ENCODE measurements around the gene FILIP1L.

Gene FILIP1L

GRCh38 chr3:100114413-100115030 lies at the start of gene FILIP1L:
FILIP1L (minus strand) TSS chr3:100114501.
- DNase-seq (ENCODE audit: low read depth): no peak

- DNase-seq (ENCODE audit: low read depth): no peak
Measured at GRCh38 chr3:100163787-100164186, 49.5 kb upstream of the FILIP1L start.

- no peak for DNase-seq (ENCODE audit: low read depth)
Measured at GRCh38 chr3:100160521-100160920, 46.2 kb upstream of the FILIP1L start.

DNA sequence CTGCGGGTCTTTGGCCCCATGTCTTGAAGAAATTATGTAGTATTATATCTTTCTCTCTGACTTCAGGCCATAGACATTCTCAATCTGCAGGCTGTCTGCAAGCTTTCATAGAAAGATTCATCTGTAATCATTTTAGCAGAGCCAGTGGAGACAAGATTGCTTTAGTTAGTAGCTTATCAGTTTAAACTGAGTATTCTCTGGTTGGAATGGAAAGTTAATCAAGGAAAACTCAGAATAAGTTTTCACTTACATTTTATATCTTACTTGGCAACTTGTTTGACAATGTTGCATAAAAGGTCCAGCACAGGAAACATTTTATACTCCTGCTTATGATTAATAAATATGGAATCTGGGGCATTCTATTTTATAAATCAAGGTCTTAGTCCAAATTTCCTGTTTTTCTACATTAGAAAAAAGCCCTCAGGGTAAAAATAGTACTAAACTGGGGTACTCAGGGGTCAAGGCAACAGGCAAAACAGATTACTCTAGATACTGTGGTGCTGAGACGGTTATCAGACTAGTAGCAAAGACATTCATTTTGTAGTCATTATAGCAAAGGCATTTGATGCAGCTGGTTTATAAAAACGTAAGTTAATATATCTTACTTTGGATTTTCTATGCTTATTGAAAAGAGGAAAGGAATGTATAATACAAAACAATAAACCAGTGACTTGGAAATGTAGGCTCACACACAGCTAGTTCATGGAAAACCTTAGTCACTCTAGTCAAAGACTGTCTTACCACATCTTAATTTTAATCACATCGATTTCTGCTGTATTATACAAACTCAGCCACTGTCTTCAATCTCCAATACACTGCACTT lies 45.2 kb upstream of the FILIP1L start:
- DNase-seq (ENCODE audit: low read depth): no peak

DNA sequence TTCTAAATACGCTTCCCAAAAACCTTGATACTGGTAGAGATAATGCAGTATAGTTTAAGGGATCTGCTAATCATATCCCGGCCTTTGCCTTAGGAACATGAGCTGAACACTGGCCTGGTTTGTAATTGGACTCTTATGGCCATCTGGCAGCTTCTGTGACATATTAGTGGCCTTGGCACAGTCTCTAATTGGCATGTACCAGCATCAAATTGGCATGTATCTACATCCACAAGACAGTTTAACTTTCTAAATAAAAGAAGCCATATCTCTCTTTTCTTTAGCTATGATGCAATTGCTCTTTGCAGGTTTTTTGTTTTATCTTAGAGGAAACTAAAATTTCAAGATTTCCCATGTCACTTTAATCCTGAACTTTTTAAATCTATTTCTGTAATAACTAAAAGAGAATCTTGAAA lies 44.6 kb upstream of the FILIP1L start:
- DNase-seq (ENCODE audit: low read depth): no peak

- DNase-seq (ENCODE audit: low read depth): no peak
Measured at GRCh38 chr3:100157685-100158084, 43.4 kb upstream of the FILIP1L start.

- no peak for DNase-seq (ENCODE audit: low read depth)
Measured at GRCh38 chr3:100155590-100155989, 41.3 kb upstream of the FILIP1L start.

DNA sequence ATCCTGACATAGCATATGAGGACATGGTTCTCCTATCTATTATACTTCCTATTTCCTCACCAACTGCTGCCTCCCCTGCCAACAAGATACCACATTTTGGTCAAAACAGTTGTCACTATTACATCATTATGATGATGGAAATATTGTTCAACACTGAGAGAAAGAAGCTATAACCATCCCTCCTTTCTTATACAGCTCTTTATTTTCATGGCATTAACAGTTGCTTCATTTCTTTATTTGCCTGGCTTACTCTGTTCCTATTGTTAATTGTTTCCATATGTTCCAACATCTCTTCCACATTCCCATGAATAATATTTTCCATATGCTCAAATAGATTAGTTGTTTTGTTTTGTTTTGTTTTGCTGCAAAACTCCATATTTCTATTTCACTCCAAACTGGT lies 40.8 kb upstream of the FILIP1L start:
- DNase-seq (ENCODE audit: low read depth): no peak

GRCh38 chr3:100154171-100154570 lies 39.9 kb upstream of the FILIP1L start:
- DNase-seq (ENCODE audit: low read depth): no peak

- no peak for DNase-seq (ENCODE audit: low read depth)
Measured at GRCh38 chr3:100151024-100151707, 36.9 kb upstream of the FILIP1L start.

DNA sequence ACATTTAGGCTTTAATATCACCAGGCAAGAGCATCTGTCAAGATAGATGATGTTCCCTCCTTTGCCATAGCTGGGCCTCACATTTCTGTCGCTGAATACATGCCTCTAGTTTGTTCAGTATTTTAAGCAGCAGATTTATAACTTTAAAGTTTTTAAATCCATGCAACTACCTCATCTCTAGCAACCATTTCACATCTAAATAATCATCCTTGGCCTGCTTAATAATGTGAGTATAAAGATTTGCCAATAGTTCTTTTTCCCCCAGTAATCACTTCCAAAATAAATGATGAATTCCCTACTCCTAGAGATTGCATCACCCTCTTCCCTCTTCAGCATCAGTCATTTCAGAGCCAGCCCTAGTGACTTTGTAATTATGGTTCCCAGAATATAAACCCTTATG lies 36.2 kb upstream of the FILIP1L start:
- no peak for DNase-seq (ENCODE audit: low read depth)

- no peak for DNase-seq (ENCODE audit: low read depth)
Measured at GRCh38 chr3:100149713-100150415, 35.6 kb upstream of the FILIP1L start.

GRCh38 chr3:100149130-100149529 lies 34.8 kb upstream of the FILIP1L start:
- no peak for DNase-seq (ENCODE audit: low read depth)

DNA sequence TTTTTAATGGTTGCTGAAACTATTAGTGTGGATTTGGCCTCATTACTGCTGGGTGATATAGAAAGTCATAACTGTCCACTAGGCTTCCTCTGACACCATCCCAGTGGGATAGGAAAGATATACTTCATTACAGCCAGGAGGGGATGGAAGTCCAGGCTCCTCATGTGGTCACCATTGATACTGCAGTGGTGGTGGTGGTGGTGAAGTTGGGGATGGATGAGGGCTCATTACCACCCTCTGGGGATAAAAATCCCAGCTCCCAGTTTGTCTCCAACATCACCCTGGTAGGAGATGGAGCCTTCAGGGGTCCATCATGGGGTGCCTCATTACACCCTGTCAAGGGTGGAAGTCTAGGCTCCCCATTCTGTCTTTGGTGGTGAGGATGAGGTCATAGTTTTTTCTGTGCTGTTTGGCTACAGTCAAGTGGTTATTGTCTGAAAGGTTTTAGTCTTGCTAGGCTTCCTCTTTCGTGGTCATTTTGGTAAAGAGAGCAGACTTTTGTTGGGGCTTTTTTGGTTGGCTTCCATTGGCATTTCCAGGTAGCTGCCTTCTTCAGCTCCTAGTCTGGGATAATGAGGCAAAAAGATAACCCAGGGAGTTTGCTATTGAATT lies 30.1 kb upstream of the FILIP1L start:
- no peak for DNase-seq (ENCODE audit: low read depth)

DNA sequence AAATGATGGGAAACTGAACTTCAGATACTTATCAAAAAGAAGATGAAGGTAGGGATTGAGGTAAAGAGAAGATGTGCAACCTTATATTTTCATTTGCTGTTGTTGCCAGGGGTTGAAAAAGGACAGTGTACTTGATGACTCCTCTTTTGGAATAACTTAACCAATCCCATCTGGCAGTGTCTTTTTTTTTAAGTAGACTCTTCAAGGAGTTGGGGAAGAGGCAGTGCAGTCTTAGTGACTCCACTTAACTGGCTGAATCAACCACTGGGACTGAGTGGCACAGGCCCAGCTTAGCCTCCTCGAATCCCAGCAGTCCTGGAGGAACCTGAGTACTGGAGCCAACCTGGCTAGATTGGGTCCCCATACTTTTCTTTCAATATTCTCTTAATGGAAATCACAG lies 27.3 kb upstream of the FILIP1L start:
- DNase-seq (ENCODE audit: low read depth): no peak

DNA sequence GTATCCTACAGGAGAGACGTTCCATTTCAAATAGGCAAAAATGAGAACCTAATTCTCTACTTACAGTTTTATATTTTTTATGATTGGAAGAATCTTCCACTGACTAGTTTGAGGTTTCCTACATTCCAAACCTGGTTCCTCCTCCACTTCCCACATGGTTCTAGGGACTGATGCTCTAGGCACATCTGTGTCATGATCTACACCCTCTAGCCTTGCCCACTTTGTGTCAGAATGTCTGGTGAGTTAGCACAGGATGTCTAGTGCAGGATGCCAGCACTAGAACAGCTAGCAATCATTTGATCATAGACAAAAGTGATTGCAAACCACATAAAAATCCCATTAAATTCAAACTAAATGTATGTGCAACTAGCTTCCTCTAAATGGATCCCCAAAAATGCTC lies 26.7 kb upstream of the FILIP1L start:
- DNase-seq (ENCODE audit: low read depth): no peak

GRCh38 chr3:100136921-100137320 lies 22.6 kb upstream of the FILIP1L start:
- DNase-seq (ENCODE audit: low read depth): no peak

DNA sequence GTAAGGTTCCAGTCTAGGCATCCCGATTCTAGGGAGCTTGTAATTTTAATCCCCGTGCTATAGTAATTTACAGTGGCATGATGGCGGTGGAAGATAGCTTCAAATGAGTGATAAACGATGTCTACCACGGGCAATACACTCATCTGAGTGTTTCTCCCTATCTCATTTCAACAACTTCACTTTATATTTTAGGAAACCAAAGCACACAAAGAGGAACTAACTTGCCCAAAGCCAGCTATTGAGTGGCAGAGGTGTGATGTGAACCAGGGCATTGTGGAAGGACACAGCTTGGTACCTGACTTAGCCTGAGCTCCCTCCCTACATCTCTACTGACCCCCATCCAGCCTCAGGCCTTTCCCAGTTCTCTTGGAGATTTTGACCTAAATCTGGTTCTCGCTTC lies 16.9 kb upstream of the FILIP1L start:
- no peak for DNase-seq (ENCODE audit: low read depth)

- no peak for DNase-seq (ENCODE audit: low read depth)
Measured at GRCh38 chr3:100129941-100130340, 15.6 kb upstream of the FILIP1L start.

- DNase-seq (ENCODE audit: low read depth): no peak
Measured at GRCh38 chr3:100128565-100128964, 14.3 kb upstream of the FILIP1L start.

- no peak for DNase-seq (ENCODE audit: low read depth)
Measured at GRCh38 chr3:100127792-100128191, 13.5 kb upstream of the FILIP1L start.
